GM12891 (cell line): ENCODE data around the gene MRPS22.

Source experiments
- POLR2A ChIP-seq: IDR thresholded peaks from 2 replicates; pipeline ENCODE4 v1.6.1; 2011; ENCODE audit warnings: low read depth, low read length, control low read depth
- POLR2AphosphoS5 ChIP-seq: IDR thresholded peaks from 2 replicates; pipeline ENCODE4 v1.6.1; 2011; ENCODE audit warnings: low read depth, low read length, control low read depth

GRCh38 chr3:139328356-139328755 lies 15.5 kb upstream of the MRPS22 start:
- TF ChIP-seq POLR2A (no peak), POLR2AphosphoS5 (no peak)
